GM18951 (cell line): ENCODE measurements around the gene CD302.
"Not testable (repeated sequence)": the region's sequence is repeated elsewhere in the genome, so short reads cannot be mapped to it uniquely, and the experiment has no call there.

Experiments used
- POLR2A ChIP-seq: IDR thresholded peaks from 4 replicates; pipeline ENCODE4 v1.6.1; 2011; ENCODE audit warnings: mild to moderate bottlenecking; ENCODE audit not compliant: insufficient read length, insufficient read depth; ENCODE audit errors: extremely low read depth
- in situ Hi-C: fragments of 300-500 bp; cut with MboI; formaldehyde crosslinking; loops from one replicate; pipeline ENCODE4 v1.12.0; 2022; ENCODE audit warnings: low sequenced_read_pairs, mixed read lengths, inconsistent platforms; ENCODE audit not compliant: unreplicated experiment

The CD302 gene

DNA sequence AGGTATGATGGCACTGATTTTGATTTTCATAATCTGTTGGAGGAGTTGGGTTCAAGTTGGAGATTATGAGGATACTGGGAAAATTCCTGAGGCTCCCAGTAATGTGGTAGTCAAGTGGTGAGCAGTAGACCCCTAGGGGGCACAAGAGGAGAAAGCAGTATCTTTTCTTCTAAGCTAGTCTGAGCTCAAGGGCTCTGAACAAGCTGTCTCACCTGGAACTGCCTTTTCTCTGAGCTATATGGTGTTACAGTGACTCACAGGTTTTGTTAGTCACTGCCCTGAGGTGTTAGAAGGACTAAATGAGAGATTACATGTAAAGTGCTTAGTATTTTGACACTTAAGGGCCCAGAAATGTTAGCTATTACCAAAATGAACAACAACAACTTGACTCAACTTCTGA lies 42.2 kb downstream of the CD302 start:
- no peak for TF ChIP-seq POLR2A
- in situ Hi-C loops: no loop called here

DNA sequence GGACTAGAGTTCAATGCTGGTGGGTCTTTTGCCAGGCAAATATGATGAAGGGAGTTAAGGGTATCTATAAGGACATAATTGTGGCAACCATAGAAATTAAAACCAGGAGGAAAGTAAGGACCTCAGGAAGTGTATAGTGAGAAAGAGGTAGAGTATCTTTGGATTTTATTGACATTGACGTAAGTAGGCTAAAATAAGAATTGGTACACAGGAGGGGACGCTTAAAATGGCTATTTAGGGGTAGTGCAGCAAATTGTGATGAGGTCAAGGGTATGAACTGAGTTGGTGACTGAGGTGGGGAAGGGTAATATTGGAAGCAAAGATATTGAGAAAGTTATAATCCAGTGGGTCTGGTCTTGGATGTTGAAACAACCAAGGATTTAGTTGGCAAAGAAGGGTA lies 43.0 kb downstream of the CD302 start:
- TF ChIP-seq POLR2A: no peak
- in situ Hi-C loops: no loop called here

DNA sequence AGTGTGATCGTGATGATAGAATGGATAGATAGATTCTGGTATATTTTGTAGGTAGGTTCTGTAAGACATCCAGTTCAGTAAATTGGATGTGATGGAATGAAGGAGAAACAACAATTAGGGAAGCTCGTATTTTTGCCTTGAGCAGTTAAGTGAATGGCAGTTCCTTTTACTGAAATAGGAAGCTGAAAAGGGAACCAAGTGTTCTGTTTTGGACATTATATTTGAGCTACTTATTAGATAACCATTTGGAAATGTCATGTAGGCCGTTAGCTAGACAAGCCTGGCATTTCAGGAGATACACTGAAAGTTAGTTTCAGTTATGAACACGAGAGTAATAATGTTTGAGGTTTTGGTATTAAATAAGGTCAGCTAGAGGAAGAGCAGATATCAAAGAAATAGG lies 44.2 kb downstream of the CD302 start:
- TF ChIP-seq POLR2A: no peak
- in situ Hi-C loops: no loop called here

GRCh38 chr2:159750873-159751272 lies 47.1 kb downstream of the CD302 start:
- in situ Hi-C loops: no loop called here
- TF ChIP-seq POLR2A: no peak

- TF ChIP-seq POLR2A: no peak
- in situ Hi-C loops: no loop called here
Observed at GRCh38 chr2:159748089-159748488, 49.9 kb downstream of the CD302 start.

GRCh38 chr2:159745237-159745636 lies 52.8 kb downstream of the CD302 start:
- in situ Hi-C loops: not testable (repeated sequence)

GRCh38 chr2:159744363-159744762 lies 53.6 kb downstream of the CD302 start:
- no peak for TF ChIP-seq POLR2A
- in situ Hi-C loops: no loop called here

GRCh38 chr2:159742846-159743245 lies 55.2 kb downstream of the CD302 start:
- in situ Hi-C loops: no loop called here
- TF ChIP-seq POLR2A: no peak

DNA sequence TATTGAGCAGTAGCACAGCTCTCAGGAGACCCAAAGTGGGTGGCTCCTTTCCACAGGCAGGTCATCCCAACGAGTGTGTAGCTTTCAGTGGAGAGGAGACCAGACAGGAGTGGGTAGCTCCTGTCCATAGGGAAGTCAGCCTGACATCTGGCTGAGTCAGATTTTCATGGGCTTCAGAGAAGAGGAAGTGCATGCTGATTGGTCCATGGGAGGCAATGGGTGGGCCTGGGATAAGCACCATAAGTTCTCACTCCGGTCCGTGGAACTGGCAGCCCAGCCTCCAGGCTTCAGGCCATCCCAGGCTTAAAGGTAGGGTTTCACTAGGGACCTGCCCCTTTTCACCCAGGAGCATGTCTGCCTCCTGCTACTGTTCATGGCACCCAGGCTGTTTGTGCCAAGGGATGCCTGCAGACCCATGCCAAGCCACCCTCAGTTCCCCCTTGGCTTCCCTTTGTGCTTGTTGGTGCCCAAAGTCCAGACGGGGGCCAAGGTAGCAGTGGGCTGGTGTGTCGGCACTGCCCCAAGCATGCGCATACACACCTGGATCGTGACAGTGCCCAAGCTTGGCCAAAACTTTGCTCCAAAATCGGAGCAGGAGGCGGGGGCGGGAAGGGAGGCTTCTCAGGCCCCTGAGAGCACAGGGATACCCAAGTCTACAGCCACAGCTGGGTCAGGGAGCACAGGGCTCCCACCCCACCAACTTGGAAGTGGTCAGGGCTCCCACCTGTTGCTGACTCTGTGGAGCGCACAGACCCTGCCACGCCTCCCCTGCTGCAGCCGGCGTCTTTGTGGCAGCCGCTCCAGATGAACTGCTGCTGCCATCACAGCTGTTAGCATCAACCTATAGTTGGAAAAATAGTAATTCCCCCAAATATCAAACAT lies 59.3 kb downstream of the CD302 start:
- in situ Hi-C loops: no loop called here
- no peak for TF ChIP-seq POLR2A

DNA sequence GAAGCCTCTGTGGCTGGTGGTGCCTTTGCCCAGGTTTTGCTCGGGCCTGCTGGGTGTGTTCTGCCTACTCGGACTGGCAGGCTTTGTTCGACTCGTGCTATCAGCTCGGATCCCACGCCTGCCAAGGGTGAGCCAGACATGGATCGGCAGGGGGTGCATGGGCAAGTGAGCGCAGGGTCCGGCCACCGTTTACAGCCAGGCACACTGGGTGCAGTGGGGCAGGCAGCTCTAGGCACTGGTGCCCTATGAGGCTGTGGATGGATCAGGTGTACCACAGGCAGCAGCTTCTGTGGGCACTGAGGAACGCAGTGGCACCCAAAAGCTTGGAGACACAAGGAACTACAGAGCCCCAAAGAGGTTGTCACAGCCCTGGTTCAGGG lies 60.1 kb downstream of the CD302 start:
- peak; percentile 2 for TF ChIP-seq POLR2A
- in situ Hi-C loops: no loop called here

GRCh38 chr2:159737292-159737916 lies 60.6 kb downstream of the CD302 start:
- TF ChIP-seq POLR2A: peak; percentile 2
- in situ Hi-C loops: no loop called here

DNA sequence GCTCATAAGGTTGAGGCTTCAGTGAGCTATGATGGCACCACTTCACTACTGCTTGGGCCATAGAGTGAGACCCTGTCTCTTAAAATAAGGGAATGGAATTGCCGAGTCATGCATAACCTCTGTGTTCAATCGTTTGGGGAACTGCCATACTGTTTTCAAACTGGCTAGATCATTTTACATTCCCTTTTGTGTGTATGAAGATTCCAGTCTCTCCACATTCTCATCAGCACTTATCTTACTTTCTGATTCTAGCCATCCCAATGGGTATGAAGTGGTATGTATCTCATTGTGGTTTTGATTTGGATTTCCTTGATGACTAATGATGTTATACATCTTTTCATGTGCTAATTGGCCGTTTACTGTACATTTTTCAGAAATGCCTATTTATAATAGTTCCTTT lies 62.0 kb downstream of the CD302 start:
- no peak for TF ChIP-seq POLR2A
- in situ Hi-C loops: no loop called here

DNA sequence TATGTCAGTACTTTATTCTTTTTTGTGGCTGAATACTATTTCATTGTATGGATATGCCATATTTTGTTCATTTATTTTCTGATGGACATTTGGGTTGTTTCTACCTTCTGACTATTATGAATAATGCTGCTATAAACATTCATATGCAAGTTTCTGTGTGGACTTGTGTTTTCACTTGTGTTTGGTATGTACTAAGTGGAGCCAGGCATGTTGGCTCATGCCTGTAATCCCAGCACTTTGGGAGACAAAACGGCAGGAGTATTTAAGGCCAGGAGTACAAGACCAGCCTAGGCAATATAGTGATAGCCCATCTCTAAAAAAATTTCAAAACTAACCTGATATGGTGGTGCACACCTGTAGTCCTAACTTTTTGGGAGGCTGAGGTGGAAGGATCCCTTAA lies 62.4 kb downstream of the CD302 start:
- in situ Hi-C loops: no loop called here
- no peak for TF ChIP-seq POLR2A

GRCh38 chr2:159728629-159729028 lies 69.4 kb downstream of the CD302 start:
- no peak for TF ChIP-seq POLR2A
- in situ Hi-C loops: no loop called here

DNA sequence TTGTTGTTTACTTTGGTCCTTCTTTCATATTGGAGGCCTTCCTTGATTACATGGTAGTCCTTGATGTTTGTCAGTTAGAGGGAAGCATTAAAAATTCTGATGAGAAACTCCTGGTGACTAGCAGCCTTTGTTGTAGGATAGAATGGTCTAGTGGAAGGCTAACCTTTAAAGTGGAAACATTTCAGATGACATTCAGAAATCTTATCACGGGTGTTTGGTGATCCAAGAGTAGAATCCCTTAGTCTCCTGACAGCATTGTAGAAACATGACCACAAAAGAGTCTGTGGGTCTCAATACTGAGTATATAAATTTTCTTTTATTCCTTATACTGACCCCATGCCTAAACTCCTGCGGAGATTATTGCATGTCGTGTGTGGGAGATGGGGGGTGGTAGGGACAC lies 72.3 kb downstream of the CD302 start:
- no peak for TF ChIP-seq POLR2A
- in situ Hi-C loops: no loop called here

DNA sequence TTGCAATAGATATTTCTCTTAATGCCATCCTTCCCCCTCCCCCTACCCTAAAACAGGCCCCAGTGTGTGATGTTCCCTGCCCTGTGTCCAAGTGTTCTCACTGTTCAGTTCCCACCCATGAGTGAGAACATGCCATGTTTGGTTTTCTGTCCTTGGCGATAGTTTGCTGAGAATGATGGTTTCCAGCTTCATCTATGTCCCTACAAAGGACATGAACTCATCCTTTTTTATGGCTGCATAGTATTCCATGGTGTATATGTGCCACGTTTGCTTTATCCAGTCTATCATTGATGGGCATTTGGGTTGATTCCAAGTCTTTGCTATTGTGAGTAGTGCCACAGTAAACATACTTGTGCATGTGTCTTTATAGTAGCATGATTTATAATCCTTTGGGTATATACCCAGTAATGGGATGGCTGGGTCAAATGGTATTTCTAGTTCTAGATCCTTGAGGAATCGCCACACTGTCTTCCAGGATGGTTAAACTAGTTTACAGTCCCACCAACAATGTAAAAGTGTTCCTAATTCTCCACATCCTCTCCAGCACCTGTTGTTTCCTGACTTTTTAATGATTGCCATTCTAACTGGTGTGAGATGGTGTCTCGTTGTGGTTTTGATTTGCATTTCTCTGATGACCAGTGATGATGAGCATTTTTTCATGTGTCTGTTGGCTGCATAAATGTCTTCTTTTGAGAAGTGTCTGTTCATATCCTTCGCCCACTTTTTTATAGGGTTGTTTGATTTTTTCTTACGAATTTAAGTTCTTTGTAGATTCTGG lies 73.0 kb downstream of the CD302 start:
- in situ Hi-C loops: not testable (repeated sequence)
